HG03280 (cell line): Measurements from ENCODE around the gene GCLC.
"Not testable (repeated sequence)": the region's sequence is repeated elsewhere in the genome, so short reads cannot be mapped to it uniquely, and the experiment has no call there.

Experiments used
- ATAC-seq: cut with Tn5 transposase; IDR thresholded peaks from one replicate; pipeline ENCODE4 v1.9.1; 2021; ENCODE audit warnings: mild to moderate bottlenecking, moderate library complexity; ENCODE audit not compliant: unreplicated experiment

The GCLC gene

GRCh38 chr6:53495506-53496499 is 49.1 kb downstream of the GCLC start:
- no peak for ATAC-seq

DNA sequence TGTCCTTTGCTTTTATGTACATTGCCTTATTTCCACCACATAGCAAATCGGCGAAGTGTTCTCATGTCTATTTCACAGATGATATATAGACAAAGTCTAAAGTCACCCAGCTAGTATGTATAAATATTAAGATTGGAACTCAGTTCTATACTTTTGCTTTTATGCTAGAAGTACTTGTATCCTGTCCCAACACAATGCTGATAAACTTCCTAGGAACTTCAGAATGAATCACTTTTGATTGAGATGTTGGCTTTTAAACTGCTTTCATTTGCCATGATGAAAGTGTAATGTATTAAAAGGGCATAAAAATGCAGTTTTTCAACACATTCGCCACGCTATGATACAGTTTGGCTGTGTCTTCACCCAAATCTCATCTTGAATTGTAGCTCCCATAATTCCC is 50.8 kb downstream of the GCLC start:
- ATAC-seq, result no peak

DNA sequence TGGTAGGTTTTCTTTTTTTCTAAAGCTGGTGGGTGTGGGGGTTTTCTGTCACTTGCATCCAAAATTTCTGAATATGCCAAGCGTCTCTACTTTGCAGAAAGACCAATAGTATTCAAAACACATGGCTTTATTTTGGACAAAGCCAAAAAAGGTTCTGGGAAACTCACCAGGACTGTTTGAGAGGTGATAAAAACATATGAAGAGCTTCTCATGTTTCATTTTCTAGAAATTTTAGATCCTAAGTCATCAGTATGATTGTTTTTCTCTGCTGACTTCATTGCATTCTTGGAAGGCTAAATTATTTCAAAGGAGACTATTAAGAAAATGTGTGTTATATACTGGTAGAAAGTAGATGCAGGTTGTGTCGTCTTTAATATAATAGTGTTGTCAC is 51.3 kb downstream of the GCLC start:
- ATAC-seq, result no peak

DNA sequence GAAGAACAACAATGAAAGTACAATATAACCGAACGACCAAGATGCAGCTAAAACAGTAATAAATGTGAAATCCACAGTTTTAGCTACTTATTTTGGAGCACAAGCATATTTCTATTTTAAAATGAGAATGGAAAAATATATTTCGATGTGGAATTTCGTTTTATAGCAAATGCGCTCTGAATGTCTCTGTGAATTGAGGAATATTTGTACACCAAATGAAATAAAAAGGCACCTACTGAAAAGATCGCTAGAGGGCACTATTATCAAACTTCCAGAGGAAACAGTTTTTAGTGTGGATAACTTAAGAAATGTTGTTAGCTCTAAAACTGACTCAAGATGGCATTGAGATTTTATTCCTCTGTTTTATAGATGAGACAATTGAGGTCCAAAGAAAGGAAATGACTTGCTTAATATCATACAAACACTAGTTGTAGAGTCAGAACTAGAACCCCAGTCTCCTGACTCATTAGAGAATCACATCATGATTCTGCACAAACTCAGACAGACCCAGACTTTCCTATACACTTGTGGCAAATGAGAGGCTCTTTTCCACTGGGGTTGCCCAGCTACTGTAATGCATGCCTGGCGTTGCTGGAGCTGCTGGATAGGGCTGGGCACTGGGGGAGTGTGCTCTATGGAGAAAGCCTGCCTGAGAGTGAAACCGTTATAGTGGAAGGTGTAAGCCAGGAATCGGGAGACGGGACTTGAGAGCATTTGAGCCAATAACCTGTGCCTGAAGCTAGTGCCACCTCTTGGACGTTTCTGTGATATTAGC is 51.9 kb downstream of the GCLC start:
- ATAC-seq, result no peak

DNA sequence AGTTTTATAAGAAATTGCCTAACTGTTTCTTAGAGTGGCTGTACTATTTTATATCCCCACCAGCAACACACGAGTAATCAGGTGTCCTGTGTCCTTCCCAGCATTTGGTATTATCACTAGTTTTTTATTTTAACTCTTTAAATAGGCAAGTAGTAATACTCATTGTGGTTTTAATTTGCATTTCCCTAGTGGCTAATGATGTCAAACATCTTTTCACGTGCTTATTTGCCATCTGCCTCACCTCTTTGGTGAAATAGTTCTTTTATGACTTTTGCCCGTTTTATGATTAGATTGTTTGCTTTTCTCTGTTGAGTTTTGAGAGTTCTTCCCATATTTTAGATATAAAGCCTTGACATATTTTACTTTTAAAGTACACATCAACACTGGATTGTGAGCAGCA is 57.8 kb downstream of the GCLC start:
- ATAC-seq, result no peak

- no peak for ATAC-seq
These were observed 58.2 kb downstream of the GCLC start for GRCh38 chr6:53486679-53487078.

- ATAC-seq, result no peak
These were observed 60.2 kb downstream of the GCLC start for GRCh38 chr6:53484476-53485280.

GRCh38 chr6:53483423-53484353 is 61.2 kb downstream of the GCLC start:
- no peak for ATAC-seq

DNA sequence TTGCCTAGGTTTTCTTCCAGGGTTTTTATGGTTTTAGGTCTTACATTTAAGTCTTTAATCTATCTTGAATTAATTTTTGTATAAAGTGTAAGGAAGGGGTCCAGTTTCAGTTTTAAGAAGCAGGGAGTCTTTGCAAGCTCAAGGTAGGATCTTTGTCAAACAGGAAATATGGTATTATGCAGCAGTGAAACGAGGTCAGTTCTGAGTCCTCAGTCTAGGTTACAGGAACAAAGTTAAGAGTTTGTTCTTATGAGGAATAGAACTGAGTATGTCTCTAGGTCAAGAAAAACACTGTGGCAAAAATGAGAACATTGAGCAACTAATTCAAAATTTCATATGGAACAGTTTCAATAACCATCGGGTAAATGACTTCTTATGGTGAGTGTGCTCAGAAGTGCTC is 63.6 kb downstream of the GCLC start:
- ATAC-seq, result no peak

GRCh38 chr6:53480774-53481173 is 64.1 kb downstream of the GCLC start:
- not testable (repeated sequence) for ATAC-seq

DNA sequence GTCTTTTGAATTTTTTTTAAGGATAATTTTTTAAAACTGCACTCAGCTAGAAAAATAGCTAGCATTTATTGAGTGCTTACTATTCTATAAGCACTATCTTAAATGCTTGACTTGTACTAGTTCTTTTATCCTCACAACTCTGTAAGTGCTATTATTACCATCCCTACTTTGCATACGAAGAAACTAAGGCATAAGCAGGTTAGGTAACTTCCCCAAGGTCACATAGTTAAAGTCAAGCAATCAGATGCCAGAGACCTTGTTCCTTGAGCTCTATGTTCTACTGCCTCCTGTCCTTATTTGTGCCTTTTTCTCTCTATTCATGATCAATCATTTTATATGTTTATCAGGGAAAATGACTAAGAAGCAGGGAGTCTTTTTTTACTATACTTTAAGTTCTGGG is 65.0 kb downstream of the GCLC start:
- no peak for ATAC-seq

- no peak for ATAC-seq
These were observed 67.9 kb downstream of the GCLC start for GRCh38 chr6:53476964-53477363.

DNA sequence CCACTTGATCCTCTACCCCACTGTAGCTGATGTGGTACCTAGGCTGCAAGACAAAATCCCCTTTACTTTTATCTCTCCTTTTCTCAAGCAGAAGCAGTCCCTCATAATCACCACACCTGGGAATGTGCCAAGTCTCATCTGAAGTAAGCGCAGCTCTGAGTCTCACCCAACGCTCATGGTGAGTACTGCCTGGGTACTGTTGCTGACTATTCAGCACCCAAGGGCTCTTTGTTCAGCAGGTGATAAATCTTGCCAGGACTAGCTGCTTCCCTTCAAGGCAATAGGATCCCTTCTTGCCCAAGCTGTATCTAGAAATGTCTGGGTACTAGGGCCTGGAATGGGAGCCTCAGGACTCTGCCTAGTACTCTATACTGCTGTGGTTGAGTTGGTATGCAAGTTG is 70.9 kb downstream of the GCLC start:
- ATAC-seq, result no peak

- ATAC-seq, result no peak
These were observed 75.7 kb downstream of the GCLC start for GRCh38 chr6:53469163-53469562.

- ATAC-seq, result no peak
These were observed 78.6 kb downstream of the GCLC start for GRCh38 chr6:53466257-53466656.

GRCh38 chr6:53465732-53466131 is 79.2 kb downstream of the GCLC start:
- ATAC-seq, result no peak

DNA sequence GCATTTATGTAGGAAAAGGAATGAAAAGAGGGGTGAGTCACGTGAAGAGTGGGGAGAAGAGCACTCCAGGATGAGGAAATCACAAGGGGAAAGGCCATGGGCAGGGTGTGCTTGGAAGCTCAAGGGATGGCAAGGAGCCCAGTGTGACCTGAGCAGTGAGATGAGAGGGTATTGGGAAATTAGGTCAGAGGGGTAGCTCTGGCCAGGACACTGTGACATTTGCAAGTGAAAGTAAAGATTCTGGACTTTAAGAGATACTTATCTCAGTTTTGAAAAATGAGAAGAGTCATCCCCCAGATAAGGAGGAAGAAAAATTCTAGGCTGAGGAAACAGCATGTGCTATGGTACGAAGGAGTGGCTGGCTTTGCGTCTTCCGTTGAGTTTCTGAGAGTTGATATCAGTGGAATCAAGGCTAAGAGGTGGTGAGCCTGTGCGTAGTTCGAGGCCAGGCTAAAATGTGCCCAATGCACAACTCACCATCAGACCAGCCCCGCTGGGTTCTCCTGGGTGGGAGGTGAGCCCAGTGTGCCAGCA is 79.9 kb downstream of the GCLC start:
- ATAC-seq, result no peak

GRCh38 chr6:53464483-53464882 is 80.4 kb downstream of the GCLC start:
- no peak for ATAC-seq

DNA sequence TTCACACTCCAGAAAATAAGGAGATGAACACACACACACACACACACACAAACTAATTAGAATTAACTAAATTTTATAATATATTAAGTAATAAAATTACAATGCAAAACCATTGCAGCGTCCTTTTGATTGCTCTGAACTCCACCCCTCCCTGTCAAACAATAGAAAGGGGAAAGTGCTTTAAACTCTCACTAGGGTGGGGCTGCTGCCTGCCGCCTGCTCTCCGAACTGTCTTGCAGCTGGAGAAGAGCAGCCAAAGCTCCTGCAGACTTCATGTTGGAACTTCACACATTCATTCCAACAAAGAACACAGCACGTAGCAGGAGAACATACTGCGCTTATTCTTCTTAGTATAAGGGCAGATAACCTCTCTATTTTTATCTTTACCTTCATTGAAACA is 83.2 kb downstream of the GCLC start:
- no peak for ATAC-seq
